GM12864 (cell line): ENCODE results near the gene SORCS1.

Source experiments
- DNase-seq: peaks from one replicate; pipeline ENCODE4 v3.0.0-alpha.2; 2011; ENCODE audit warnings: low read depth
- H3K4me3 ChIP-seq: 2 replicates; pipeline ENCODE4 v1.5.1; 2011; ENCODE audit warnings: mild to moderate bottlenecking, low read depth, low read length, control low read depth
- TF ChIP-seq, protein P1 (sequence below): IDR thresholded peaks from 2 replicates; pipeline ENCODE4 v1.5.1; 2011; ENCODE audit warnings: low read depth, mild to moderate bottlenecking, moderate library complexity, low read length, control low read depth, inconsistent platforms; ENCODE audit errors: missing control alignments

SORCS1 gene

DNA sequence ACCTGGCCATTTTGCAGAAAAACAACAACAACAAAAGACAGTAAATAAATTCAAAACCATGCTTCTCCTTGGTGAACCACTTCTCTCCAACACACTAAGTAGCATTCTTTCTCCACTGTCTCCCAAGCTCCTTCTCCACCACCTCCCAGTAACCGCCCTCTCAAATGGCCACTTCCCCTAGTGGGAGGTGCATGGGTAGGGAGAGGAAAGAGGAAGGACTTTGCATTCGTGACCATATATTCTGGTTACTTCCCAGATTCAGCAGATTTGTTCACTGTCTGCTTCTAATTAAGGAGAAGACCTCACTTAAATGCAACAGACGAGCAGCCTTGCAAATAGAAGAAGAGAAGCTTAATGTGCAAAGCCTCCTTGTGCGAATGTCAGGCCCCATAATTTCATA, 166.8 kb downstream of the SORCS1 start:
- no peak overlapping the region for H3K4me3 ChIP-seq
- TF ChIP-seq, protein P1, sequence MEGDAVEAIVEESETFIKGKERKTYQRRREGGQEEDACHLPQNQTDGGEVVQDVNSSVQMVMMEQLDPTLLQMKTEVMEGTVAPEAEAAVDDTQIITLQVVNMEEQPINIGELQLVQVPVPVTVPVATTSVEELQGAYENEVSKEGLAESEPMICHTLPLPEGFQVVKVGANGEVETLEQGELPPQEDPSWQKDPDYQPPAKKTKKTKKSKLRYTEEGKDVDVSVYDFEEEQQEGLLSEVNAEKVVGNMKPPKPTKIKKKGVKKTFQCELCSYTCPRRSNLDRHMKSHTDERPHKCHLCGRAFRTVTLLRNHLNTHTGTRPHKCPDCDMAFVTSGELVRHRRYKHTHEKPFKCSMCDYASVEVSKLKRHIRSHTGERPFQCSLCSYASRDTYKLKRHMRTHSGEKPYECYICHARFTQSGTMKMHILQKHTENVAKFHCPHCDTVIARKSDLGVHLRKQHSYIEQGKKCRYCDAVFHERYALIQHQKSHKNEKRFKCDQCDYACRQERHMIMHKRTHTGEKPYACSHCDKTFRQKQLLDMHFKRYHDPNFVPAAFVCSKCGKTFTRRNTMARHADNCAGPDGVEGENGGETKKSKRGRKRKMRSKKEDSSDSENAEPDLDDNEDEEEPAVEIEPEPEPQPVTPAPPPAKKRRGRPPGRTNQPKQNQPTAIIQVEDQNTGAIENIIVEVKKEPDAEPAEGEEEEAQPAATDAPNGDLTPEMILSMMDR: no peak
- no peak for DNase-seq

DNA sequence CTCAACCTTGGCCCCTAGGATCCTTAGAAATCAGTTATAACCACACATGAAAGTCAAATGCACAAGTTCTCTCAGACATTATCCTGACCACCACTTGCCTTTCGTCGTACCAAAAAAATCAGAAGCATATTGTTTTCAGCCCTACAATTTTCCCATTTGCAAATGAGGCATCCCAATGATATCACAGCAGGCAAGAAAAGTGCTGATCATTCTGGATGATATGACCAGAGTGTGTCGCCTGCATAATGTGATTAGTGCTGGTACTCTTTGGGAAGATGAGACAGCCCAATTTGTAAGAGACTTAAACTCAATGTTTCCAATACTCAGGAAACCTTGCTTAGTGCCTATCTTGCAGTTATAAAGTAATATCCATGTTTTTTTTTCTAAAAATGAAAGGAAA, 168.0 kb downstream of the SORCS1 start:
- TF ChIP-seq, protein P1: no peak
- H3K4me3 ChIP-seq: no peak overlapping the region
- DNase-seq: no peak

GRCh38 chr10:106992055-106992454, 172.5 kb downstream of the SORCS1 start:
- TF ChIP-seq, protein P1: no peak
- H3K4me3 ChIP-seq: no peak overlapping the region
- DNase-seq: no peak

DNA sequence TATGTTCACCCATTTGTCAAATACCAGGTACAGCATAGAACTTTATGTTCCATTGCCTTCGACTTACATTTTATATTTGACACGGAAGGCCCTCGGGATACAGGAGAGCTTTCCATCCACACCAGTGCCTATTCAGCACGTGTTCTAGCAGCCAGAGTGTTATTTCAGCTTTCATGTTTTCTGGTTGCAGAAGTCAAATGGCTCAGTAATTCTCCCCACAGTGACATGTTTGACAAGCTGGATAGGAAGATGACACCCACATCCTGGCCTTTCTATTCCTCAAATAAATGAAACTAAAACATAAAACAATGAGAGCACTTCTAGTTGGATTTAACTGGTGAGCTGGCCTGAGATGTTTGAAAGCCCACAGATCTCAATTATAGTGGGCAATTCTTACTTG, 173.4 kb downstream of the SORCS1 start:
- H3K4me3 ChIP-seq: no peak overlapping the region
- TF ChIP-seq, protein P1: no peak
- DNase-seq: no peak

DNA sequence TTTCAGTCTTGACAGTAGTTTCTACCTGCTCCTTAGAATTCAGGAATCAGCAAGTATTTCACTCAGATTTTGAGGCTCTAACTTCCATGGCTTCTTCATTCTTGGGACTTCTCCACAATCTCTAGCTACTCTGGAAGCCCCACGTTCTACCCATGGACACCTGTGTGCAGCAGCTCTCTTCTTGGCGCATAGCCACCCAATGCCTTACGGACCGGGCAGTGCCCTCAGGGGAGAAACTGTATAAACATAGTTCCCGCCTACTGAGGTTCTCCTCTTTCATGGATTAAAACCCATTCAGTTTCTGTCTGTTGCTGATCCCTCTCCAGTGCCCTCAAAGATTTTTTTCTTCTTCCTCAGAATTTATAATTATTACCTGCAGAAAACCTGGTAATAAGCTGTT, 177.1 kb downstream of the SORCS1 start:
- TF ChIP-seq, protein P1: no peak
- no peak for DNase-seq
- H3K4me3 ChIP-seq: no peak overlapping the region

DNA sequence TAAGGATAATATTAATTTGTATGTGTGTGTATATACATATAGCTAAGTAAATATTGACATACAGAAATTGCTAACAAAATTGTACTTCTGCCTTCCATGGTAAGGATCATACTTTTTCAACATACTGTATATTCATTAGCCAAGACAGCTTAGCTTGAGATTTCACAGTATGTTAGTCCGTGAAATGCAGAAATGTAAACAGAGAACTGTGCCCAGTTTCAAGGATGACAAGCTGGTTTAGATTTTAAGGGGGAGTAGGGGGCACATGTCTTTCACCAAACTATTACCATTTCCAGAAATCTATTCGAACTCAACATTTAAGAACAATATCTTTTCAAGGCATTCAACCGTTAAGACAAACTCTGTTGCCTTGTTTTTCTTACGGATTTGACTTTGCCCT, 182.2 kb downstream of the SORCS1 start:
- H3K4me3 ChIP-seq: no peak overlapping the region
- TF ChIP-seq, protein P1: no peak
- DNase-seq: no peak

GRCh38 chr10:106981452-106982075, 182.9 kb downstream of the SORCS1 start:
- DNase-seq: no peak
- H3K4me3 ChIP-seq: no peak overlapping the region
- TF ChIP-seq, protein P1: no peak
